Lung (tissue), 12 donors: ENCODE measurements around the gene UBTD2. TPM values are rescaled to one million over a fixed set of nuclear protein-coding genes. Genes with fewer than 3 reads are reported as not detected.

ENCODE experiments used
- ATAC-seq: fragments of 200-7000 bp; cut with Tn5 transposase; one replicate; pipeline ENCODE4 v1.9.1; 2020; ENCODE audit warnings: moderate number of reproducible peaks; ENCODE audit not compliant: insufficient read depth, low FRiP score
- DNase-seq, 3 donors: peaks; one replicate each; pipeline ENCODE4 v3.0.0-alpha.2; 2013 to 2017
- H3K27ac ChIP-seq, 2 donors: one replicate each; pipeline ENCODE4 v1.5.1; 2013; ENCODE audit warnings: mild to moderate bottlenecking in 2 of 2, moderate library complexity in 2 of 2, control low read depth in 1 of 2, inconsistent platforms in 1 of 2, low read depth in 1 of 2, low read length in 1 of 2
- H3K27me3 ChIP-seq, 3 donors: one replicate each; pipeline ENCODE4 v1.5.1; 2013; ENCODE audit warnings: low read length in 2 of 3; ENCODE audit not compliant: control insufficient read depth in 3 of 3, insufficient read depth in 3 of 3
- H3K36me3 ChIP-seq, 4 donors: one replicate each; pipeline ENCODE4 v1.5.1; 2013; ENCODE audit warnings: low read length in 4 of 4, mild to moderate bottlenecking in 1 of 4, moderate library complexity in 1 of 4; ENCODE audit not compliant: control insufficient read depth in 4 of 4, insufficient read depth in 4 of 4
- H3K4me1 ChIP-seq, 5 donors: one replicate each; pipeline ENCODE4 v1.5.1; 2013; ENCODE audit warnings: low read length in 5 of 5, mild to moderate bottlenecking in 2 of 5, moderate library complexity in 1 of 5; ENCODE audit not compliant: control insufficient read depth in 5 of 5, insufficient read depth in 5 of 5
- H3K4me3 ChIP-seq: one replicate; pipeline ENCODE4 v1.5.1; 2013; ENCODE audit warnings: mild to moderate bottlenecking, control low read depth, moderate library complexity
- H3K9ac ChIP-seq, 2 donors: one replicate each; pipeline ENCODE4 v1.5.1; 2013; ENCODE audit warnings: low read length in 2 of 2, control low read depth in 1 of 2; ENCODE audit not compliant: insufficient read depth in 1 of 2
- H3K9me3 ChIP-seq, 4 donors: one replicate each; pipeline ENCODE4 v1.5.1; 2013; ENCODE audit warnings: low read length in 3 of 4, mild to moderate bottlenecking in 1 of 4, moderate library complexity in 1 of 4; ENCODE audit not compliant: control insufficient read depth in 4 of 4, insufficient read depth in 3 of 4
- CTCF ChIP-seq: IDR thresholded peaks from 2 replicates; pipeline ENCODE4 v1.5.1; 2012; ENCODE audit warnings: mild to moderate bottlenecking; ENCODE audit errors: control extremely low read depth, extremely low read depth
- WGBS, 2 donors: extraction: QIAGEN DNeasy Blood & Tissue Kit; methylation state at CpG; one replicate each; pipeline ENCODE4 v1.1.7; 2013; 5-methylcytosine and 5-hydroxymethylcytosine counted together
- polyA plus RNA-seq, 2 donors: library from polyadenylated mRNA; stranded (reverse); fragments of 200-250 nt; gene quantifications; one replicate each; pipeline ENCODE4 v1.2.1, GENCODE V29; 2013
- total RNA-seq, 2 donors: library from RNA; depleted of rRNA in 1 of 2; stranded (reverse); fragments of >200 nt in 1 of 2; gene quantifications; one replicate each; pipeline ENCODE4 v1.2.1, GENCODE V29; 2014 to 2021
- donor health status: control.
- donor health status: control.
- donor health status: Bipolar disorder and iron deficiency.
- donor health status: healthy.
- donor health status: DM: yes; HTN: yes; CAD: no.

UBTD2 gene
- total and polyA plus RNA-seq, 4 donors, result 8.1 to 53.5 (median 11.3) TPM

GRCh38 chr5:172266071-172266675 is 17.4 kb downstream of the UBTD2 start:
- DNase-seq, result no peak
- ATAC-seq, result no peak
- WGBS, 2 donors, result 62 to 72% methylated on average over 10 of the region's 10 CpGs
- H3K4me3 ChIP-seq, result no peak overlapping the region
- no peak overlapping the region for H3K27ac ChIP-seq
- no peak overlapping the region for H3K9ac ChIP-seq
- no peaks in the 10 kb centered on the region for H3K36me3 ChIP-seq
- TF ChIP-seq CTCF, result no peak
- H3K27me3 ChIP-seq, result no peaks in the 10 kb centered on the region
- no peaks in the 10 kb centered on the region for H3K9me3 ChIP-seq
- peaks cover 5 to 26% (median 17%) of the 10 kb centered on the region in 5 donors for H3K4me1 ChIP-seq

- DNase-seq, result no peak
- no peaks in the 10 kb centered on the region for H3K9me3 ChIP-seq
- H3K27me3 ChIP-seq, result no peaks in the 10 kb centered on the region
- H3K4me3 ChIP-seq, result no peak overlapping the region
- H3K9ac ChIP-seq, result no peak overlapping the region
- 93 to 96% methylated on average over 4 of the region's 4 CpGs for WGBS, 2 donors
- peaks cover 5 to 32% (median 19%) of the 10 kb centered on the region in 5 donors for H3K4me1 ChIP-seq
- ATAC-seq, result no peak
- no peak for TF ChIP-seq CTCF
- H3K27ac ChIP-seq, result no peak overlapping the region
- no peaks in the 10 kb centered on the region for H3K36me3 ChIP-seq
Measured at GRCh38 chr5:172264815-172265395, 18.7 kb downstream of the UBTD2 start.

GRCh38 chr5:172255444-172255843 is 28.1 kb downstream of the UBTD2 start:
- no peak overlapping the region for H3K4me3 ChIP-seq
- 98% methylated on average over 23 of the region's 23 CpGs for WGBS, 2 donors

More at GRCh38 chr5:172255444-172255843, 28.1 kb downstream of the UBTD2 start:
- ATAC-seq, result no peak
- DNase-seq, result no peak
- peaks cover 0 to 37% (median 20%) of the 10 kb centered on the region in 4 donors for H3K36me3 ChIP-seq
- peaks cover 0 to 16% (median 3%) of the 10 kb centered on the region in 4 donors for H3K9me3 ChIP-seq
- no peak overlapping the region for H3K27ac ChIP-seq
- H3K27me3 ChIP-seq, result no peaks in the 10 kb centered on the region
- no peak overlapping the region for H3K9ac ChIP-seq
- no peak for TF ChIP-seq CTCF
- peaks cover 0 to under 1% (median 0%) of the 10 kb centered on the region in 5 donors for H3K4me1 ChIP-seq
